Subcutaneous abdominal adipose tissue (tissue), 5 donors: ENCODE results near the gene DESI2.

Experiments used
- H3K27ac ChIP-seq: one replicate; pipeline ENCODE4 v1.7.0; 2013; ENCODE audit warnings: low read depth, mild to moderate bottlenecking, inconsistent platforms, low read length, moderate library complexity
- H3K27me3 ChIP-seq, 5 donors: one replicate each; pipeline ENCODE4 v1.7.0; 2013; ENCODE audit warnings: low read length in 5 of 5, inconsistent platforms in 1 of 5; ENCODE audit not compliant: control insufficient read depth in 5 of 5, insufficient read depth in 4 of 5
- H3K36me3 ChIP-seq, 5 donors: one replicate each; pipeline ENCODE4 v1.7.0; 2013; ENCODE audit warnings: low read length in 5 of 5; ENCODE audit not compliant: control insufficient read depth in 5 of 5, insufficient read depth in 5 of 5
- H3K4me1 ChIP-seq, 5 donors: one replicate each; pipeline ENCODE4 v1.7.0; 2013; ENCODE audit warnings: low read length in 5 of 5, mild to moderate bottlenecking in 3 of 5, moderate library complexity in 1 of 5; ENCODE audit not compliant: control insufficient read depth in 5 of 5, insufficient read depth in 5 of 5
- H3K4me3 ChIP-seq, 5 donors: one replicate each; pipeline ENCODE4 v1.7.0; 2013; ENCODE audit warnings: low read length in 5 of 5, low read depth in 1 of 5
- H3K9ac ChIP-seq, 5 donors: one replicate each; pipeline ENCODE4 v1.7.0; 2013; ENCODE audit warnings: low read length in 5 of 5, mild to moderate bottlenecking in 4 of 5, moderate library complexity in 3 of 5
- H3K9me3 ChIP-seq, 5 donors: one replicate each; pipeline ENCODE4 v1.7.0; 2013; ENCODE audit warnings: low read length in 5 of 5; ENCODE audit not compliant: control insufficient read depth in 5 of 5
- donor health status: healthy.
- donor health status: healthy.
- donor health status: healthy.
- donor health status: healthy.
- donor health status: healthy.

DESI2 gene

DNA sequence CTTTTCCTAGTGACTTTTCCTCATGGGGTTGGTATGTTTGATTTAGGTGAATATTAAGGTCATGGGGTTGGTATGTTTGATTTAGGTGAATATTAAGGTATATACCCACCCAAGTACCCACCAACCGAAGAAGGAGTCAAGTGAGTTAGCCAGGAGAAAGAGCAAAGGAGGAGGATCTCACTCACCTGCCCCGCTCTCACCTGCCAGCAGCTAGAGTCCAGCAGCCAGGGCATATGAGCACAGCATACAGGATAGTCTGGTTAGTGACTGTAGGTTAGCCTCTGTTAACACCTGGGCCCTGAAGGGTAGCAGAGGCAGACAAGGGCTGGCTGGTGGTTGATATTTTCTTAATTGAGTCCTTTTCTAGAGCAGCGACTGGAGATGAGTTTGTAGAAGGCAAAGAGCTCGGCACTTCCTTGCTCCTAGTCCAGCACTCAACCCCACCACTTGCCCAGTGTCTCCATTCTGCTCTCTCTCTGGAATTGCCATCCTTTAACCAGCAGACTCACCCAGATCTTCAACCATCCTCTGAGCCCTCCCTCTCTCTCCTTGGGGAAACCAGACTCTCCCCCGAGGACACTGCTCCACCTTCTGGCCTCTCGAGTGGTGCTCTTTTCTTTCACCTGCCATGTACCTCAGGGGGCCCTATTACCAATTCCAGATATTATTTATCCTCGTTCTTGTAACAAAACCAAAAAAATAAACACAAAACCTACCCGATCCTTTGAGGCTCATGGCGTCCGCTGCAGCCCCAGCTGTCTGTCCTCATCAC lies 16.3 kb upstream of the DESI2 start:
- Histone ChIP-seq H3K4me3 (no peak overlapping the region), H3K36me3 (no peaks in the 10 kb centered on the region), H3K27me3 (no peaks in the 10 kb centered on the region), H3K9me3 (peaks cover 0 to 2% (median 0%) of the 10 kb centered on the region in 5 donors), H3K4me1 (no peaks in the 10 kb centered on the region), H3K9ac (no peak overlapping the region), H3K27ac (no peak overlapping the region)

DNA sequence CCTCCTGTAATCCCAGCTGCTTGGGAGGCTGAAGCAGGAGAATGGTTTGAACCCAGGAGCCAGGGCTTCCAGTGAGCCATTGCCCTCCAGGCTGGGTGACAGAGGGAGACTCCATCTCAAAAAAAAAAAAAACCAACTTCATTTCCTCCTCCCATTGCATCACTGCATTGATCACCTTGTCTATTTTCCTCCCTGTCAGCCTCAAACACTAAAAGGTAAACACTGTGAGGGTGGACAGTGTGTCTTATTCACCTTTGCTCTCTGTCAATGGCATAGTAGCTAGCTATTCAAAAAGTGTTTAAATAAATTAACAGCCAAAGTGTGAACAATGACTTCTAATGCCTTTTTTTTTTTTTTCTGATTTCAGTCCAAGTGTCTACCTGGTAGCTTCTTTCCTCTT lies 13.4 kb upstream of the DESI2 start:
- Histone ChIP-seq H3K4me1 (no peaks in the 10 kb centered on the region), H3K4me3 (no peak overlapping the region), H3K27ac (no peak overlapping the region), H3K9me3 (no peaks in the 10 kb centered on the region), H3K27me3 (no peaks in the 10 kb centered on the region), H3K9ac (no peak overlapping the region), H3K36me3 (no peaks in the 10 kb centered on the region)

- Histone ChIP-seq H3K4me3 (no peak overlapping the region), H3K27me3 (no peaks in the 10 kb centered on the region), H3K36me3 (no peaks in the 10 kb centered on the region), H3K9ac (no peak overlapping the region), H3K27ac (no peak overlapping the region), H3K4me1 (no peaks in the 10 kb centered on the region), H3K9me3 (no peaks in the 10 kb centered on the region)
These were observed 12.0 kb upstream of the DESI2 start for GRCh38 chr1:244640917-244641316.

DNA sequence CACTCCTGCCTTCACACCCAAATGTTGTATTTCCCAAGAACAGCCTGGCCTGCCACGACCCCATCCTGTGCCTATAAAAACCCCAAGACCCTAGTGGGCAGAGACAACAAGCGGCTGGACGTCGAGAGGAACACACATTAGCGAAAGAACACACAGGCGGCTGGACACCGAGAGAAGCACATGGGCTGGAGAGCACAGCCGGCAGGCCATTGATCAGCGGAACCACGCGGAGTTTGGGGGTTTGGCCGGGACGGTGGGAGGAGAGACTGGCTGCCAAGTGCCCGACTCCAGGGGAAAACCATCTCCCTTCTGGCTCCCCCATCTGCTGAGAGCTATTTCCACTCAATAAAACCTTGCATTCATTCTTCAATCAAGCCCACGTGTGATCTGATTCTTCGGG lies 10.4 kb upstream of the DESI2 start:
- H3K4me1 ChIP-seq: no peaks in the 10 kb centered on the region
- H3K9ac ChIP-seq: no peak overlapping the region
- no peaks in the 10 kb centered on the region for H3K9me3 ChIP-seq

DNA sequence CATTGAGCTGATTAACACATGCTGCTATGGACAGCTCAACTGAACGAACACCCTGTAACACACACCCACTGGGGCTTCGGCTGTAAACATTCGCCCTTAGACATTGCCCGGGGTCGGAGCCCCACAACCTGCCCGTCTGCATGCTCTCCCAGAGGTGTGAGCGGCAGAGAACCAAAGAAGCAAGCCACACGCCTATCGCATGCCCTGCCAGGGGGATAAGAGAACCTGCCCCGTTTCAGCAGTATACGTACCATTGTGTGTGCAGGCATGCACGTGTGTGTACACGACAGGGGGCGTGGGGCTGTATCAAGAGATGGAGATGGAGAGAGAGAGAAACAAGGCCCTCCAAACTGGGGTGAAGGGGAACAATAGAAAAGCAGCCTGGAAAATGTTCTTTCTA lies 9.9 kb upstream of the DESI2 start:
- Histone ChIP-seq H3K9me3 (no peaks in the 10 kb centered on the region), H3K9ac (no peak overlapping the region), H3K27ac (no peak overlapping the region), H3K4me1 (no peaks in the 10 kb centered on the region), H3K27me3 (no peaks in the 10 kb centered on the region), H3K36me3 (no peaks in the 10 kb centered on the region), H3K4me3 (no peak overlapping the region)

More for the DNA sequence above, 10.4 kb upstream of the DESI2 start:
- H3K27me3 ChIP-seq: no peaks in the 10 kb centered on the region
- H3K27ac ChIP-seq: no peak overlapping the region
- H3K4me3 ChIP-seq: no peak overlapping the region
- H3K36me3 ChIP-seq: no peaks in the 10 kb centered on the region

GRCh38 chr1:244645414-244645813 lies 7.5 kb upstream of the DESI2 start:
- Histone ChIP-seq H3K9ac (no peak overlapping the region), H3K27me3 (no peaks in the 10 kb centered on the region), H3K36me3 (no peaks in the 10 kb centered on the region), H3K9me3 (no peaks in the 10 kb centered on the region), H3K4me3 (no peak overlapping the region), H3K4me1 (no peaks in the 10 kb centered on the region), H3K27ac (no peak overlapping the region)

DNA sequence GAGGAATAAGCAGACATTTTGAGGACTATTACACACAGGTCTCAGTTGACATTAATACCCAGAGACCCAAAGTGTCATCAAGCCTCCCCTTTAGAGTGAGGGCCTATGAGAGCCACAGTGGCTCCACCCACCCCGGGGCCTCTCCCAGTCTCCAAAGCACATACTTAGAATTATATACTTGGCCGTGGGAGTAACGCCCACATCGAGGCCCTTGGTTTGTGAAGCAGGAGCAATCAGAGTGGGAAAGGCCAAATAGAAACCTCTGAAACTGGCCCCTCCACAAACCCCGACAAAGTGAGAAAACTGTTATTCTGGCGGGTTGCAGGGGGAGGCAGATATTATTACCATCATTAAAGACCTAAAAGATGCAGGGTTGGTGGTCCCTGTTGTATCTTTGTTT lies 7.0 kb upstream of the DESI2 start:
- no peaks in the 10 kb centered on the region for H3K36me3 ChIP-seq
- no peaks in the 10 kb centered on the region for H3K27me3 ChIP-seq

DNA sequence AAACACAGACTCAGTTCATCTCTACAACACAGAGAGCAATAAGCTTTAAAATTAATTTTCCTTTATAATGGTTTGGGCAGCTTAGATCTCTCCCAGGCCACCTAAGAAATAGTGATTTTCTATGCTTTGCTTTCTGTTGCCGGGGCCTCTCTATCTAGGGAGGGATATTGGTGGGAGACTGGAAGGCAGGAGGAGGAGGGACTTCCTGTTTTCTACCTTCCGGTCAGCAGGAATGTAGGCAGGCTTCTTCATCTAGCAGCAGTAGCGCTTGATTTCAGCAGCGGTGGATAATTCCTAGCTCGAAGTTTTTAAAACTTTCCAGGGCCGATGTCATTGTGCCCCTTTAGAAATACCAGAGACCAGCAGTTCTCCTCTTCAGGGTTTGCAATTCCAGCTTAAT lies 5.1 kb upstream of the DESI2 start:
- Histone ChIP-seq H3K36me3 (no peaks in the 10 kb centered on the region), H3K27me3 (no peaks in the 10 kb centered on the region), H3K4me3 (no peak overlapping the region)

More for the DNA sequence above, 7.0 kb upstream of the DESI2 start:
- Histone ChIP-seq H3K4me1 (no peaks in the 10 kb centered on the region), H3K27ac (no peak overlapping the region), H3K4me3 (no peak overlapping the region), H3K9ac (no peak overlapping the region), H3K9me3 (no peaks in the 10 kb centered on the region)

GRCh38 chr1:244651956-244652622 lies 837 bp upstream of the DESI2 start:
- Histone ChIP-seq H3K4me3 (peak overlapping the region; percentile 78 to 94 (median 83)), H3K9me3 (no peaks in the 10 kb centered on the region), H3K27me3 (no peaks in the 10 kb centered on the region), H3K27ac (peak overlapping the region; percentile 61), H3K9ac (peak overlapping the region in 4 of 5 donors; percentile 71 to 79 (median 76)), H3K36me3 (no peaks in the 10 kb centered on the region), H3K4me1 (peaks cover 2 to 39% (median 36%) of the 10 kb centered on the region in 5 donors)

More for the DNA sequence above, 5.1 kb upstream of the DESI2 start:
- H3K27ac ChIP-seq: no peak overlapping the region
- H3K4me1 ChIP-seq: peaks cover 0 to 9% (median 8%) of the 10 kb centered on the region in 5 donors
- no peak overlapping the region for H3K9ac ChIP-seq
- H3K9me3 ChIP-seq: no peaks in the 10 kb centered on the region

DNA sequence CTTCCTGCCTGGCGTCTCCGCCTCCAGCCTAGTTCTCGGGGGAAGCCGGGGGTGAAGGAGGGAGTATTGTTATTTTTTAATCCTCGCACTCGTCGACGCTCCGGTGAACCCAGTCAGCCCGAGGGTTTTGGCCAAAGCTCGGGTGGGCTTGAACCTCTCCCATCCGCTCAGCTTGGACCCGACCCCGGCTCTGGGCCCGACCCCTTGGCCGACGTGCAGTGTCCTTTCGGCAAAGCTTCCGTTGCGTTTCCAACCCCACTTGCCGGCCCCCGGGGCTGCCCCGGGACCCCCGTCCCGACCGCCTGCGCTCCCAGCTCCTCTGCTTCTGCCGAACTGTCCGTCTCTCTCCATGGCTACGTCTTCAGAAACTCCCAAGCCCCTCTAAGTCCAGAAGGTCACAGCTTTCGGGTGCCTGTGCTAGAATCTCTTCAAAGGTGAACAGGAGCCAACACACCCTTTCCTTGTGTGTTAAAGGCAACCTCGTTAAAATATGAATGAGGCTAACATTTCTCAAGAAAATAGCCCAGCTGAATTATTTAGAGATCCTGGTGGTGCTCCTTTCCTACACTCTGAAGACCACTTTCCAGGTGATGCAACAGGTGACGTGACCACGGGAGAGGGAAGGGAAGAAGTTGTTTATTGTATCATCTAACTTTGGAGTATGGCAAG lies 647 bp downstream of the DESI2 start:
- Histone ChIP-seq H3K27ac (peak overlapping the region; percentile 84), H3K9me3 (no peaks in the 10 kb centered on the region), H3K4me1 (peaks cover 2 to 47% (median 39%) of the 10 kb centered on the region in 5 donors), H3K27me3 (no peaks in the 10 kb centered on the region), H3K36me3 (peaks cover 0 to 3% (median 0%) of the 10 kb centered on the region in 5 donors), H3K4me3 (peak overlapping the region; percentile 85 to 90 (median 88)), H3K9ac (peak overlapping the region; percentile 75 to 96 (median 96))
